ENCODE data around the gene ZNF608. TPM values are rescaled to one million over a fixed set of nuclear protein-coding genes. Genes with fewer than 3 reads are reported as not detected.

The ZNF608 gene
- total and polyA plus RNA-seq, 9 of the 15 experiments (the other 6 are each of a cell fraction or from before 2014, with no cell fraction given): 0.38 to 1.5 (median 1.00) TPM

DNA sequence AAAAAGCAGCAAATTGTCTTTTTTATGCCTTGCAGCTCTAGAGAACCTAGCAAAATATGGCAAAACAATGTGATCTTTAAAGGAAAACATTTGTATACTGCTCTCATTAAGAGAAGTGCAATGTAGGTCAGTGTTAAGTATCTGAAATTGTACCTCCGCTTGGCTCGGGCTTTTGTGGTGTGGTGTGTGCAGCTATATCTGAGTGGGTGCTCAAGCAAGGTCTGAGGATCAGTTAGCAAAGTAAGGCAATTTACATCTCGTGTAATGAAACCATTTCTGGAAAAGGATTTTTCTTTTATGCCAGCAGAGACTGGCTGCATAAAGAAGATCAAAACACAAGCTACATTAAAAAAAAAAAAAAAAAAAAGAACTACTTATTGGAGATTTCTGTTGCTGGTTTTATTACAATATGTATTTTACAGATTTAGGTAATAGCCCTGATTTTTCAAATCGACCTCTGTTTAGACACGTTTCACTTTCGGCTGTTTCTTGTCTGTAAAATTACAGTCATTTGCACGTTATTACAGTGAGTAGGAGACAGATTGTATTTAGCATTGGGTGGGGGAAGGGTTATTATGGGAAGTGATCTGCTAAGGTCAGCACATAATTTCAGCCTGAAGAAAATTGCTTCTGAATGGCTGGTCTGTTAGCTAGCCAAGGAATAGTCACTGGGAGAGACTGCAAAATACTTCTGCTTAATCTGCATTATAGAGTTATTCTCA is 7.9 kb upstream of the ZNF608 start (continued):
- TF ChIP-seq YY1 (IDR thresholded peaks at IDR 0.05; ENCODE audit: borderline replicate concordance in 1 of 3, control insufficient read depth in 1 of 3, extremely low read depth in 1 of 3, insufficient read depth in 3 of 3, insufficient read length in 1 of 3, insufficient replicate concordance in 2 of 3, low read depth in 1 of 3, low read length in 2 of 3): no peak
- TF ChIP-seq STAT5A (IDR thresholded peaks at IDR 0.05; ENCODE audit: borderline replicate concordance, low read length): no peak
- TF ChIP-seq TEAD1 (CRISPR knock-in tag; IDR thresholded peaks at IDR 0.05): no peak
- TF ChIP-seq YBX1 (IDR thresholded peaks at IDR 0.05): no peak
- no peak for TF ChIP-seq TCF7 (IDR thresholded peaks at IDR 0.05; ENCODE audit: borderline replicate concordance)

DNA sequence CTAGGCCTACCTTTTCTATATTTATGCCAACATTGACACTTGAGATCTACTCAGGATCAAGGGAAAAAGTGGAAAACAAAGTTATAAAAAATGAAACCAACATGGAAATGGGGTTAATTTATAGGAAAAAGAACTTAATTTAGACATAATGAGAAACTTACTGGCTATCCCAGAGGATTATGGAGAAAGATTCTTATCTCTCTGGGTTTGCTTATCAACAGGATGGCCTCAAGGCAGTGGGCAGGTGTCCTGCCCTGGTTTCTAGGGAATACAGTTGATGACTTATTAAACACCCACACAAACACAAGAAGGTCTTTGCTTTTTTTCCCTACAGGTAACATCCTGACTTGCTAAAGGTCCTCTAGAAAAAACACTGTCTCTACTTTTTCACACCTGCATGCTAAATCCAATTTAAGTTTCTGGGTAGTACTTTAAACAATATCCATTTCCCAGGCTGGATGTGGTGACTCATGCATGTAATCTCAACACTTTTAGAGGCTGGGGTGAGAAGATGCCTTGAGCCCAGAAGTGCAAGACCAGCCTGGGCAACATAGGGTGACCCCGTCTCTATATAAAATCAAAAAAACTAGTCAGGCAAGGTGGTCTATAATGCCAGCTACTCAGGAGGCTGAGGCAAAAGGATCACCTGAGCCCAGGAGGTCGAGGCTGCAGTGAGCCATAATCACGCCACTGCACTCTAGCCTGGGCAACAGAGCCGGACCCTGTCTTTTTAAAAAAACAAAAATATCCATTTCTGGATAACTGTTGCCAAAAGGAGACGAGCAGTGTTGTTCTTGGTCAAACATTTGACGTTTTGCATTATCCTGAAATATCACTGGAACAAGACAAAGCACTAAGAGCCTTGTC is 6.6 kb upstream of the ZNF608 start:
- no peak for FAIRE-seq

More for the DNA sequence above, 6.6 kb upstream of the ZNF608 start:
- Histone ChIP-seq H3K4me1 (replicated peaks in 1 of 2; ENCODE audit: control insufficient read depth in 2 of 2, insufficient read depth in 2 of 2, low read length in 2 of 2) (no peaks in the 10 kb centered on the region), H3K9me3 (replicated peaks; ENCODE audit: control insufficient read depth, insufficient read depth, low read depth, low read length) (no peaks in the 10 kb centered on the region), H3K27ac (ENCODE audit: extremely low read depth, low read depth, low read length) (no peak overlapping the region), H2AFZ (ENCODE audit: low read depth, low read length) (no peak overlapping the region), H3K79me2 (ENCODE audit: control insufficient read depth, insufficient read depth, low read length) (no peaks in the 10 kb centered on the region), H3K9ac (ENCODE audit: insufficient read depth in 1 of 2, low read depth in 2 of 2, low read length in 2 of 2) (no peak overlapping the region), H3K4me2 (ENCODE audit: insufficient read depth, low read length) (no peak overlapping the region), H3K27me3 (ENCODE audit: control insufficient read depth in 2 of 2, insufficient read depth in 2 of 2, low read length in 2 of 2) (peaks cover under 1 to 14% of the 10 kb centered on the region in 2 experiments; a peak in 4 of 5 replicates), H3K9me1 (ENCODE audit: control insufficient read depth, insufficient read depth, low read length) (no peaks in the 10 kb centered on the region), H3K4me3 (no peak overlapping the region), H3K36me3 (ENCODE audit: control insufficient read depth, insufficient read depth, low read length) (no peaks in the 10 kb centered on the region), H4K20me1 (replicated peaks; ENCODE audit: control insufficient read depth, insufficient read depth, low read length) (no peaks in the 10 kb centered on the region)
- POLR2A ChIA-PET: no interaction called here
- TF ChIP-seq SMARCE1 (IDR thresholded peaks at IDR 0.05) (no peak), ILK (tag; IDR thresholded peaks at IDR 0.05; ENCODE audit: borderline replicate concordance, low read depth) (no peak), CBFA2T3 (IDR thresholded peaks at IDR 0.05) (no peak), BCL6 (CRISPR knock-in tag; IDR thresholded peaks at IDR 0.05) (no peak), NCOA2 (IDR thresholded peaks at IDR 0.05; ENCODE audit: partially characterized antibody in 2 of 2) (no peak), PTRF (tag; IDR thresholded peaks at IDR 0.05) (no peak), POU5F1 (IDR thresholded peaks at IDR 0.05; ENCODE audit: borderline replicate concordance, low read depth, low read length, partially characterized antibody) (no peak)
- BruUV-seq (replicated peaks): no TSS peak
- intact Hi-C loops (cut with micrococcal nuclease): no loop called here
- CTCF ChIA-PET (ENCODE audit: low intra/inter-chr PET ratio): no interaction called here
- ATAC-seq (no peak), DNase-seq (ENCODE audit: extremely low read depth in 1 of 4, low spot score in 3 of 4) (no peak)
- WGBS (ENCODE audit: insufficient coverage, low coverage, missing lambda C conversion rate): 1% methylated on average over 6 of the region's 6 CpGs
- in situ Hi-C loops (cut with MboI): no loop called here
